Kidney epithelial cell (primary cell): Measurements from ENCODE around the gene ITIH2. TPM values are rescaled to one million over a fixed set of nuclear protein-coding genes. Genes with fewer than 3 reads are reported as not detected.
"Not testable (repeated sequence)": the region's sequence is repeated elsewhere in the genome, so short reads cannot be mapped to it uniquely, and the experiment has no call there.

Experiments
- DNase-seq: peaks from one replicate; pipeline ENCODE4 v3.0.0-alpha.2; 2010; ENCODE audit warnings: low read depth
- H3K27me3 ChIP-seq: 2 replicates; pipeline ENCODE4 v1.6.0; 2011; ENCODE audit warnings: low read length; ENCODE audit not compliant: control insufficient read depth, insufficient read depth
- H3K36me3 ChIP-seq: 2 replicates; pipeline ENCODE4 v1.5.1; 2011; ENCODE audit warnings: low read length; ENCODE audit not compliant: control insufficient read depth, insufficient read depth
- H3K4me3 ChIP-seq: 2 replicates; pipeline ENCODE4 v1.5.1; 2011; ENCODE audit warnings: low read depth, mild to moderate bottlenecking, control low read depth, low read length
- total RNA-seq: library from RNA; depleted of rRNA; stranded (reverse); fragments of >200 nt; gene quantifications from 2 replicates; pipeline ENCODE4 v1.2.3, GENCODE V29; 2015
- TF ChIP-seq, protein P1 (sequence below): IDR thresholded peaks from 2 replicates; pipeline ENCODE4 v1.5.1; 2011; ENCODE audit warnings: mild to moderate bottlenecking, moderate library complexity, low read length, control low read depth, inconsistent platforms; ENCODE audit not compliant: insufficient read depth, poor library complexity, severe bottlenecking

ITIH2 gene, protein sequence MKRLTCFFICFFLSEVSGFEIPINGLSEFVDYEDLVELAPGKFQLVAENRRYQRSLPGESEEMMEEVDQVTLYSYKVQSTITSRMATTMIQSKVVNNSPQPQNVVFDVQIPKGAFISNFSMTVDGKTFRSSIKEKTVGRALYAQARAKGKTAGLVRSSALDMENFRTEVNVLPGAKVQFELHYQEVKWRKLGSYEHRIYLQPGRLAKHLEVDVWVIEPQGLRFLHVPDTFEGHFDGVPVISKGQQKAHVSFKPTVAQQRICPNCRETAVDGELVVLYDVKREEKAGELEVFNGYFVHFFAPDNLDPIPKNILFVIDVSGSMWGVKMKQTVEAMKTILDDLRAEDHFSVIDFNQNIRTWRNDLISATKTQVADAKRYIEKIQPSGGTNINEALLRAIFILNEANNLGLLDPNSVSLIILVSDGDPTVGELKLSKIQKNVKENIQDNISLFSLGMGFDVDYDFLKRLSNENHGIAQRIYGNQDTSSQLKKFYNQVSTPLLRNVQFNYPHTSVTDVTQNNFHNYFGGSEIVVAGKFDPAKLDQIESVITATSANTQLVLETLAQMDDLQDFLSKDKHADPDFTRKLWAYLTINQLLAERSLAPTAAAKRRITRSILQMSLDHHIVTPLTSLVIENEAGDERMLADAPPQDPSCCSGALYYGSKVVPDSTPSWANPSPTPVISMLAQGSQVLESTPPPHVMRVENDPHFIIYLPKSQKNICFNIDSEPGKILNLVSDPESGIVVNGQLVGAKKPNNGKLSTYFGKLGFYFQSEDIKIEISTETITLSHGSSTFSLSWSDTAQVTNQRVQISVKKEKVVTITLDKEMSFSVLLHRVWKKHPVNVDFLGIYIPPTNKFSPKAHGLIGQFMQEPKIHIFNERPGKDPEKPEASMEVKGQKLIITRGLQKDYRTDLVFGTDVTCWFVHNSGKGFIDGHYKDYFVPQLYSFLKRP
- not detected in 2 replicates for total RNA-seq

DNA sequence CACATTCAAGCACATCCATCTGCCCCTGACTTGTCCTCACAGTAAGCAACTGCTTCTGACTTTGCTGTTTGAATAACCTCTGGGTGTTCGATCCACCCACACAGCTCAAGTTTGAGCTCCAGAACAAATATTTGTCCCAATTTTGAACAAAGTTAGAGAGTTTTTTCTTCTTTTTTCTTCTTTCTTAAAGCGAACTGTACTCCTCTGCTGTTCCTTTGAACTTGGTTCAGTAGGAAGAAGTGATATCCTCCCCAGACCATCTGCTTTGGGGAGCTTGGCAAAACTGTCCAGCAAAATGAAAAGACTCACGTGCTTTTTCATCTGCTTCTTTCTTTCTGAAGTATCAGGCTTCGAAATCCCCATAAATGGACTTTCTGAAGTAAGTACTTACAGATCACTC is at the start of gene ITIH2:
ITIH2 (plus strand) TSS at position 177 of the 400 bp plus-strand sequence; CDS start at position 296, 119 bp downstream.
- Histone ChIP-seq H3K27me3 (no peaks in the 10 kb centered on the region), H3K4me3 (no peak within 1 kb of the TSS), H3K36me3 (no peaks in the 10 kb centered on the region)
- DNase-seq: no peak
- TF ChIP-seq, protein P1, sequence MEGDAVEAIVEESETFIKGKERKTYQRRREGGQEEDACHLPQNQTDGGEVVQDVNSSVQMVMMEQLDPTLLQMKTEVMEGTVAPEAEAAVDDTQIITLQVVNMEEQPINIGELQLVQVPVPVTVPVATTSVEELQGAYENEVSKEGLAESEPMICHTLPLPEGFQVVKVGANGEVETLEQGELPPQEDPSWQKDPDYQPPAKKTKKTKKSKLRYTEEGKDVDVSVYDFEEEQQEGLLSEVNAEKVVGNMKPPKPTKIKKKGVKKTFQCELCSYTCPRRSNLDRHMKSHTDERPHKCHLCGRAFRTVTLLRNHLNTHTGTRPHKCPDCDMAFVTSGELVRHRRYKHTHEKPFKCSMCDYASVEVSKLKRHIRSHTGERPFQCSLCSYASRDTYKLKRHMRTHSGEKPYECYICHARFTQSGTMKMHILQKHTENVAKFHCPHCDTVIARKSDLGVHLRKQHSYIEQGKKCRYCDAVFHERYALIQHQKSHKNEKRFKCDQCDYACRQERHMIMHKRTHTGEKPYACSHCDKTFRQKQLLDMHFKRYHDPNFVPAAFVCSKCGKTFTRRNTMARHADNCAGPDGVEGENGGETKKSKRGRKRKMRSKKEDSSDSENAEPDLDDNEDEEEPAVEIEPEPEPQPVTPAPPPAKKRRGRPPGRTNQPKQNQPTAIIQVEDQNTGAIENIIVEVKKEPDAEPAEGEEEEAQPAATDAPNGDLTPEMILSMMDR: no peak

DNA sequence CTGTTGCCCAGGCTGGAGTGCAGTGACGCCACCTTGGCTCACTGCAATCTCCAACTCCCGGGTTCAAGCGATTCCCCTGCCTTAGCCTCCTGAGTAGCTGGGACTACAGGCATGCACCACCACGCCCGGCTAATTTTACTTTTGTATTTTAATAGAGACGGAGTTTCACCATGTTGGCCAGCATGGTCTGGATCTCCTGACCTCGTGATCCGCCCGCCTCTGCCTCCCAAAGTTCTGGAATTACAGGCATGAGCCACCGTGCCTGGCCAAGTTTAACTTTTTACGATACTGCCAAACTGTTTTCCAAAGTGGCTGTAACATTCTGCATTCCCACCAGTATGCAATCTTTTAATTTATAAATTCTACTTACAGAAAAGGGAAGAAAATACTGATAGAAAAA is 46.0 kb upstream of the ITIH2 start:
- not testable (repeated sequence) for H3K36me3 ChIP-seq, DNase-seq

DNA sequence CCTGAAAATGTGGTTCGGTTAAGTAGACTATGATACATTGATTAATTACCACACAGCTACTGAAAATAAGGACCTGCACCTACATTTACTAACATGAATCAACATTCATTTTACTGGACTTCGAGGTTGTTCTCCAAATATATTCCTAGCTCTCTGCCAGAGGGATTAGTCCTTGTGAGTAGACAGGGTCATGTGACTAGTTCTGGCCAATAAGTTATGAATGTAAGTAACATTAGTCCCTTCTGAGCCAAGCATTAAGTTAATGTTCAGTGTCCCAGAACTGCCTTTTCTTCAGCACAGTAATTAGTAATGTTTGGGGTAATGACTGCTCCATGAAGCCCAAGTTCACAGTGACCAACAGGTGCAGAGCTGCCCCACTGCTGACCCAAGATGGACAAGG is 45.6 kb upstream of the ITIH2 start:
- no peak for DNase-seq
- no peak overlapping the region for H3K4me3 ChIP-seq
- H3K36me3 ChIP-seq: no peaks in the 10 kb centered on the region
- no peaks in the 10 kb centered on the region for H3K27me3 ChIP-seq
- TF ChIP-seq, protein P1: no peak

More for the DNA sequence above, 46.0 kb upstream of the ITIH2 start:
- not testable (repeated sequence) for H3K27me3 ChIP-seq, H3K4me3 ChIP-seq

DNA sequence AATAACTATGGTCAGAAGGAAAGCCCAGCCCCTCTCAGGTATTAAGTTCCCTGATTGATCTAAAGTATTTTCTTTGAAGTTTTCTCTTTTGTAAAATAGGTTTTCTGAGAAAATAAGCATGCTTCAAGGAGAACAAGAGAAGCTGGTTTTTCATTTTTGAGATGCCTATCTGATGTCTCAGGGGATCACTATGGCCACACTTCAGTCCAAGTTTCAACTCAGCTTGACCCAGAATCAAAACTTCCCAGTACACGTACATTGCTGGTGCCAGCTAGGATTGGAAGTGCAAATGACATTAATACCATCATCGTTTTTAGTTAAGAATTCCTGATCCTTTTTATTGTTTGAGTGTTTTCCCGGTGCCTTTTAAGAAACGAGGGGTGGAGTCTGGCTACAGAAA is 43.6 kb upstream of the ITIH2 start:
- H3K36me3 ChIP-seq: no peaks in the 10 kb centered on the region
- H3K4me3 ChIP-seq: no peak overlapping the region
- no peak for DNase-seq
- peaks cover 4% of the 10 kb centered on the region for H3K27me3 ChIP-seq
- TF ChIP-seq, protein P1: no peak

DNA sequence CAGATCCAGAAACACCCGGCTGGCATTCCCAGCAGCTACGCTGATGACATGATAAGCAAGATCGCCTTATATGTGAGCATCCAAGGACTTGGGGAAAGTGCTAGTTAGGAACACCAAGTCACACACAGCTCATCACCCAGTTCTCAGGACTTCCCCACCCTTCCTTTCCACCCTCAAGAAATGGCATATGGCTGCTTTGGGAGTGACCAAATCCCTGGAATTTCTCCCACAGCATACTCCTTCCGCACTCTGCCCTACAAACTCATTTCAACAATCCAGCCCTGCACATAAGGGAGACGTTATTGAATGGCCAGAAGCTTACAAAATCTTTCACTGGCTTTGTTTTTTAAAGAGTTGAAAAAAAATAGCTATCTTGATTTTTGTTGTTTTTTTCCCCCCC is 40.6 kb upstream of the ITIH2 start:
- no peak overlapping the region for H3K4me3 ChIP-seq
- DNase-seq: no peak
- no peaks in the 10 kb centered on the region for H3K36me3 ChIP-seq
- TF ChIP-seq, protein P1: no peak
- peaks cover 25% of the 10 kb centered on the region for H3K27me3 ChIP-seq

DNA sequence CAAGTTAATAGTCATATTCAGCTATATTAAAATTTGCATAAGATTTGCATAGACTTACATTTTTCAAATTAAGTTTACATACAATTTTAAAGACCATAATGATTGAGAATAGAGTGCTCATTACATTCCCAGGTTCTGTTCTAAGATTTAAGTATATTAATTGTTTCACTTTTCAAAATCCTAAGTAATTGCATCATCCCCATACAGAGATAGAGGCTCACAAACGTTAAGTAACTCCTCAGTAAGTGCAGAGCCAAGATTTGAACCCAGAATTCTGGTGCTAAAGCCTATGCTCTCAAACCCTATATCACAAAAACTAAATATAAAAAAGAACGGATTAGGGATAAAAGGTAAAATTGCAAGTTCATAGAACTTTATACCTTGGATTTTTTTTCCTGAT is 38.4 kb upstream of the ITIH2 start:
- H3K36me3 ChIP-seq: no peaks in the 10 kb centered on the region
- TF ChIP-seq, protein P1: no peak
- peaks cover 32% of the 10 kb centered on the region for H3K27me3 ChIP-seq
- no peak for DNase-seq
- no peak overlapping the region for H3K4me3 ChIP-seq
